K562 (cell line): ENCODE results near the gene ZNF804A. TPM values are rescaled to one million over a fixed set of nuclear protein-coding genes. Genes with fewer than 3 reads are reported as not detected.

Experiments
- ATAC-seq: fragments of 200-7000 bp; cut with Tn5 transposase; 3 replicates; pipeline ENCODE4 v1.9.1; 2020; ENCODE audit warnings: moderate library complexity
- BruUV-seq: library from RNA; stranded (reverse); fragments of 400-500 nt; replicated peaks from 2 replicates; lab custom pipeline; 2021; lab: Mats Ljungman, UMichigan
- CTCF ChIA-PET: fragments of 300-600 bp; formaldehyde crosslinking; extraction: SDS; loops from one replicate; lab custom pipeline; 2021; ENCODE audit warnings: low intra/inter-chr PET ratio; lab: Yijun Ruan, JAX
- POLR2A ChIA-PET: fragments of 300-600, 350-650 bp; sonication (Branson Sonifier 250); formaldehyde crosslinking; extraction: SDS; loops from one replicate; lab custom pipeline; 2021; ENCODE audit warnings: antibody characterized with exemption, inconsistent platforms; lab: Yijun Ruan, JAX
- DNase-seq, 4 experiments: peaks; one replicate each; pipeline versions ENCODE4 v3.0.0 to v3.0.0-alpha.2; 2011 to 2018; ENCODE audit warnings: low spot score in 3 of 4, mixed read lengths in 3 of 4; ENCODE audit errors: extremely low read depth in 1 of 4
- FAIRE-seq: peaks from 2 replicates; lab custom pipeline; 2011; peaks lifted over from hg19 to GRCh38; lab: Jason Lieb, UNC
- H2AFZ ChIP-seq: 2 replicates; pipeline ENCODE4 v1.6.0; 2011; ENCODE audit warnings: low read depth, low read length, control low read depth, inconsistent platforms
- H3K27ac ChIP-seq: fragments of 200-600 bp; 3 replicates; pipeline ENCODE4 v1.8.0; 2011; ENCODE audit warnings: low read depth, mild to moderate bottlenecking, control low read depth, inconsistent platforms, low read length, moderate library complexity, mixed read lengths; ENCODE audit errors: extremely low read depth
- H3K27me3 ChIP-seq, 2 experiments: fragments of 300-600 bp in 1 of 2; 2 replicates in 1 of 2; 3 replicates in 1 of 2; pipeline versions ENCODE4 v1.6.0 to v1.8.0; 2011; ENCODE audit warnings: inconsistent platforms in 2 of 2, low read length in 2 of 2, mild to moderate bottlenecking in 1 of 2, mixed read lengths in 1 of 2, moderate library complexity in 1 of 2; ENCODE audit not compliant: control insufficient read depth in 2 of 2, insufficient read depth in 2 of 2
- H3K36me3 ChIP-seq: fragments of 300-600 bp; 3 replicates; pipeline ENCODE4 v1.8.0; 2011; ENCODE audit warnings: mild to moderate bottlenecking, low read length, inconsistent platforms; ENCODE audit not compliant: control insufficient read depth, insufficient read depth
- H3K4me1 ChIP-seq, 2 experiments: fragments of 200-600 bp in 1 of 2; replicated peaks in 1 of 2; 2 replicates in 1 of 2; 3 replicates in 1 of 2; pipeline versions ENCODE4 v1.5.1 to v1.8.0; 2011; ENCODE audit warnings: inconsistent platforms in 2 of 2, low read length in 2 of 2, mild to moderate bottlenecking in 1 of 2, mixed read lengths in 1 of 2, moderate library complexity in 1 of 2; ENCODE audit not compliant: control insufficient read depth in 2 of 2, insufficient read depth in 2 of 2
- H3K4me2 ChIP-seq: 2 replicates; pipeline ENCODE4 v1.6.1; 2011; ENCODE audit warnings: low read length, control low read depth, inconsistent platforms, mixed read lengths; ENCODE audit not compliant: insufficient read depth
- H3K4me3 ChIP-seq: fragments of 200-600 bp; sonication (generic), shearing (Covaris generic); 2 replicates; pipeline ENCODE4 v1.5.1; 2016; ENCODE audit warnings: control low read depth, inconsistent platforms
- H3K79me2 ChIP-seq: fragments of 200-600 bp; 3 replicates; pipeline ENCODE4 v1.8.0; 2011; ENCODE audit warnings: low read length, inconsistent platforms; ENCODE audit not compliant: control insufficient read depth, insufficient read depth
- H3K9ac ChIP-seq, 2 experiments: 2 replicates each; pipeline versions ENCODE4 v1.6.0 to v1.6.1; 2011; ENCODE audit warnings: low read depth in 2 of 2, low read length in 2 of 2, control low read depth in 1 of 2, inconsistent platforms in 1 of 2, mild to moderate bottlenecking in 1 of 2, mixed read lengths in 1 of 2; ENCODE audit not compliant: insufficient read depth in 1 of 2
- H3K9me1 ChIP-seq: one replicate; pipeline ENCODE4 v1.6.0; 2011; ENCODE audit warnings: inconsistent platforms, mild to moderate bottlenecking, low read length, moderate library complexity; ENCODE audit not compliant: control insufficient read depth, insufficient read depth
- H3K9me3 ChIP-seq: replicated peaks from 2 replicates; pipeline ENCODE4 v1.5.1; 2011; ENCODE audit warnings: low read depth, low read length, inconsistent platforms; ENCODE audit not compliant: control insufficient read depth, insufficient read depth
- H4K20me1 ChIP-seq: replicated peaks from 2 replicates; pipeline ENCODE4 v1.6.1; 2011; ENCODE audit warnings: low read length, inconsistent platforms, mixed read lengths; ENCODE audit not compliant: control insufficient read depth, insufficient read depth
- ARNT ChIP-seq, 2 experiments: fragments of 450-650 bp; IDR thresholded peaks; 2 replicates each; pipeline ENCODE4 v1.6.1; 2016; ENCODE audit warnings: mild to moderate bottlenecking in 1 of 2
- DIDO1 ChIP-seq: fragments of 450-650 bp; IDR thresholded peaks from 2 replicates; pipeline ENCODE4 v1.6.1; 2016; ENCODE audit warnings: low read depth, missing biosample characterization, missing genetic modification characterization
- DMBX1 ChIP-seq: fragments of 250-450 bp; sonication (Bioruptor Pico); IDR thresholded peaks from 2 replicates; pipeline ENCODE4 v1.8.0; 2022; ENCODE audit warnings: inconsistent platforms, mild to moderate bottlenecking, moderate library complexity, borderline replicate concordance
- E2F4 ChIP-seq: sonication (generic); formaldehyde crosslinking; IDR thresholded peaks from 2 replicates; pipeline ENCODE4 v1.8.0; 2022; ENCODE audit warnings: mild to moderate bottlenecking, low read depth, missing genetic modification reagents
- FOSL1 ChIP-seq: fragments of 200-800 bp; sonication (Bioruptor generic); conservative IDR thresholded peaks from 2 replicates; pipeline ENCODE4 v1.6.1; 2016; ENCODE audit warnings: missing genetic modification characterization, missing compliant biosample characterization
- FOXP1 ChIP-seq: sonication (generic); formaldehyde crosslinking; IDR thresholded peaks from 2 replicates; pipeline ENCODE4 v1.8.0; 2022; ENCODE audit warnings: mild to moderate bottlenecking, missing genetic modification reagents
- NCOA1 ChIP-seq: fragments of 450-650 bp; IDR thresholded peaks from 2 replicates; pipeline ENCODE4 v1.6.1; 2016; ENCODE audit warnings: low read depth
- POLR2G ChIP-seq: fragments of 200-400 bp; formaldehyde crosslinking; IDR thresholded peaks from 2 replicates; pipeline ENCODE4 v1.6.1; 2017; ENCODE audit warnings: low read depth, mild to moderate bottlenecking, antibody characterized with exemption, low read length, moderate library complexity
- RBM17 ChIP-seq: fragments of 200-400 bp; formaldehyde crosslinking; IDR thresholded peaks from 2 replicates; pipeline ENCODE4 v1.6.1; 2017; ENCODE audit warnings: low read depth, mild to moderate bottlenecking, low read length, borderline replicate concordance
- SETDB1 ChIP-seq: IDR thresholded peaks from one replicate; pipeline ENCODE4 v1.6.1; 2012; ENCODE audit warnings: low read length, control low read depth, inconsistent platforms
- SIN3B ChIP-seq: fragments of 450-650 bp; IDR thresholded peaks from 2 replicates; pipeline ENCODE4 v1.6.1; 2017; ENCODE audit warnings: low read depth, mild to moderate bottlenecking, moderate library complexity
- SMARCB1 ChIP-seq: IDR thresholded peaks from 2 replicates; pipeline ENCODE4 v1.6.1; 2011; ENCODE audit warnings: improper control_type of control experiment, low read depth; ENCODE audit not compliant: insufficient read length
- SREBF2 ChIP-seq: sonication (generic); formaldehyde crosslinking; IDR thresholded peaks from 2 replicates; pipeline ENCODE4 v1.4.0; 2020; ENCODE audit warnings: mild to moderate bottlenecking, missing genetic modification reagents
- SRSF9 ChIP-seq: fragments of 200-400 bp; formaldehyde crosslinking; IDR thresholded peaks from 2 replicates; pipeline ENCODE4 v1.6.1; 2017; ENCODE audit warnings: low read depth, low read length, borderline replicate concordance
- TOE1 ChIP-seq, 2 experiments: fragments of 450-650 bp in 1 of 2; sonication (generic) in 1 of 2; formaldehyde crosslinking in 1 of 2; IDR thresholded peaks; 2 replicates each; pipeline versions ENCODE4 v1.7.1 to v1.8.0; 2016 to 2022; ENCODE audit warnings: borderline replicate concordance in 2 of 2, mild to moderate bottlenecking in 2 of 2, antibody characterized with exemption in 1 of 2, inconsistent platforms in 1 of 2, low read depth in 1 of 2, missing genetic modification reagents in 1 of 2, moderate library complexity in 1 of 2
- ZNF165 ChIP-seq: fragments of 250-450 bp; sonication (Bioruptor Pico); IDR thresholded peaks from 2 replicates; pipeline ENCODE4 v1.4.0; 2020; ENCODE audit warnings: borderline replicate concordance
- WGBS: fragments of 100-300 bp; shearing (Covaris generic); methylation state at CpG from one replicate; pipeline ENCODE4 v1.1.6; 2016; ENCODE audit warnings: low coverage, mixed read lengths; ENCODE audit not compliant: insufficient coverage; ENCODE audit errors: missing lambda C conversion rate; 5-methylcytosine and 5-hydroxymethylcytosine counted together
- in situ Hi-C: fragments of 300-500 bp; cut with MboI; formaldehyde crosslinking; loops from 4 replicates; pipeline ENCODE4 v1.15.0; 2018; ENCODE audit warnings: inconsistent platforms, mixed read lengths
- intact Hi-C: fragments of 100-400 bp; cut with micrococcal nuclease; formaldehyde crosslinking; loops from 2 replicates; pipeline ENCODE4 v1.14.2; 2022
- polyA plus RNA-seq, 8 experiments: library from polyadenylated mRNA; depleted of rRNA in 4 of 8; stranded (reverse) in 5 of 8; unstranded in 3 of 8; fragments of >200 nt; fragmentation: Nextera tagmentation in 2 of 8; fragmentation: Illumina TruSeq in 1 of 8; extraction: Ambion mirVana in 2 of 8; extraction: Trizol in 1 of 8; gene quantifications; 2 replicates each; pipeline versions ENCODE4 v1.2.1 to v1.2.3, GENCODE V29; 2011 to 2014; ENCODE audit warnings: inconsistent platforms in 1 of 8, missing spikeins in 1 of 8
- total RNA-seq, 7 experiments: library from RNA; depleted of rRNA in 6 of 7; stranded (reverse); fragments of >200 nt in 6 of 7; fragmentation: Illumina TruSeq in 2 of 7; extraction: Trizol in 2 of 7; gene quantifications; 2 replicates each; pipeline versions ENCODE4 v1.2.1 to v1.2.3, GENCODE V29; 2011 to 2021; ENCODE audit warnings: low replicate concordance in 1 of 7
- TF ChIP-seq, protein P1 (sequence below): fragments of 250-450 bp; sonication (Bioruptor Pico); IDR thresholded peaks from 2 replicates; pipeline ENCODE4 v1.8.0; 2022; ENCODE audit warnings: moderate library complexity, mild to moderate bottlenecking, inconsistent platforms
- TF ChIP-seq, protein P2 (sequence below): fragments of 450-650 bp; IDR thresholded peaks from 2 replicates; pipeline ENCODE4 v1.6.1; 2017; ENCODE audit warnings: mild to moderate bottlenecking, moderate library complexity

Gene ZNF804A
- total and polyA plus RNA-seq, 9 of the 15 experiments (the other 6 are each of a cell fraction or from before 2014, with no cell fraction given): 0.01 to 1.2 (median 0.73) TPM

DNA sequence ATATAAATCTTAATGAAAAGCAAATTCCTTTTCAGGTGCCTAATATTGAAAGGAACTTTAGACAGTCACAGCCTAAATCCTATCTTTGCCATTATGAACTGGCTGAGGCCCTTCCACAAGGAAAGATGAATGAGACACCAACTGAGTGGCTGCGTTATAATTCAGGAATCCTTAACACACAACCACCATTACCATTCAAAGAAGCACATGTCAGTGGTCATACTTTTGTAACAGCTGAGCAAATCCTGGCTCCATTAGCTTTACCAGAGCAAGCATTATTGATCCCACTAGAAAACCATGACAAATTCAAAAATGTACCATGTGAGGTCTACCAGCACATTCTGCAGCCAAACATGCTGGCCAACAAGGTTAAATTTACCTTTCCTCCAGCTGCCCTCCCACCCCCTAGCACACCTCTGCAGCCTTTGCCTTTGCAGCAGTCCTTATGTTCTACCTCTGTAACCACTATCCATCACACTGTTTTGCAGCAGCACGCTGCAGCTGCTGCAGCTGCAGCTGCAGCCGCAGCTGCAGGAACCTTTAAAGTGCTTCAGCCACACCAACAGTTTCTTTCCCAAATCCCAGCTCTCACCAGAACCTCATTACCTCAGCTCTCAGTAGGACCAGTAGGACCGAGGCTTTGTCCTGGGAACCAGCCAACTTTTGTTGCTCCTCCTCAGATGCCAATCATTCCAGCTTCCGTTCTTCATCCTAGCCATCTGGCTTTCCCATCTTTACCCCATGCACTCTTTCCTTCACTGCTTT is 340.1 kb downstream of the ZNF804A start:
- no peak for DNase-seq
- no peaks in the 10 kb centered on the region for H3K27me3 ChIP-seq
- 3% methylated on average over 5 of the region's 5 CpGs for WGBS
- no peak overlapping the region for H3K4me2 ChIP-seq
- TF ChIP-seq SETDB1 (no peak), SRSF9 (no peak), ZNF165 (CRISPR knock-in tag) (no peak), SREBF2 (CRISPR knock-in tag) (no peak), FOSL1 (tag) (no peak), E2F4 (CRISPR knock-in tag) (no peak), DIDO1 (tag) (no peak), ARNT (IDR thresholded peaks at IDR 0.05) (no peak), TOE1 (IDR thresholded peaks at IDR 0.05; ENCODE audit: borderline replicate concordance) (no peak), TOE1 (CRISPR knock-in tag; IDR thresholded peaks at IDR 0.05; ENCODE audit: borderline replicate concordance, low read depth) (no peak), NCOA1 (no peak), SMARCB1 (no peak), DMBX1 (no peak), RBM17 (no peak), SIN3B (no peak), POLR2G (no peak), FOXP1 (CRISPR knock-in tag) (no peak)
- TF ChIP-seq, protein P1, sequence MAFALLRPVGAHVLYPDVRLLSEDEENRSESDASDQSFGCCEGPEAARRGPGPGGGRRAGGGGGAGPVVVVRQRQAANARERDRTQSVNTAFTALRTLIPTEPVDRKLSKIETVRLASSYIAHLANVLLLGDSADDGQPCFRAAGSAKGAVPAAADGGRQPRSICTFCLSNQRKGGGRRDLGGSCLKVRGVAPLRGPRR (CRISPR knock-in tag): no peak
- TF ChIP-seq, protein P2, sequence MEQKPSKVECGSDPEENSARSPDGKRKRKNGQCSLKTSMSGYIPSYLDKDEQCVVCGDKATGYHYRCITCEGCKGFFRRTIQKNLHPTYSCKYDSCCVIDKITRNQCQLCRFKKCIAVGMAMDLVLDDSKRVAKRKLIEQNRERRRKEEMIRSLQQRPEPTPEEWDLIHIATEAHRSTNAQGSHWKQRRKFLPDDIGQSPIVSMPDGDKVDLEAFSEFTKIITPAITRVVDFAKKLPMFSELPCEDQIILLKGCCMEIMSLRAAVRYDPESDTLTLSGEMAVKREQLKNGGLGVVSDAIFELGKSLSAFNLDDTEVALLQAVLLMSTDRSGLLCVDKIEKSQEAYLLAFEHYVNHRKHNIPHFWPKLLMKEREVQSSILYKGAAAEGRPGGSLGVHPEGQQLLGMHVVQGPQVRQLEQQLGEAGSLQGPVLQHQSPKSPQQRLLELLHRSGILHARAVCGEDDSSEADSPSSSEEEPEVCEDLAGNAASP: no peak
- in situ Hi-C loops (no loop called here), intact Hi-C loops (no loop called here)
- ChIA-PET CTCF (no interaction called here), POLR2A (interaction anchor here (0.7 kb wide), 1 partner anchor 1858 kb away, joined by 3 read pairs; no protein-coding TSS in a partner anchor)
- no peaks in the 10 kb centered on the region for H3K36me3 ChIP-seq
- H3K9me3 ChIP-seq: no peaks in the 10 kb centered on the region; the same call in 1 of the 2 replicates
- no peaks in the 10 kb centered on the region for H3K79me2 ChIP-seq
- H3K9me1 ChIP-seq: no peaks in the 10 kb centered on the region
- no peak for ATAC-seq
- no peak overlapping the region for H2AFZ ChIP-seq
- H3K4me1 ChIP-seq: no peaks in the 10 kb centered on the region
- no peaks in the 10 kb centered on the region for H4K20me1 ChIP-seq
- no peak overlapping the region for H3K9ac ChIP-seq
- no TSS peak for BruUV-seq
- no peak overlapping the region for H3K4me3 ChIP-seq
- no peak overlapping the region for H3K27ac ChIP-seq
- no peak for FAIRE-seq
